ENCODE measurements around the gene CENPV.

DNA sequence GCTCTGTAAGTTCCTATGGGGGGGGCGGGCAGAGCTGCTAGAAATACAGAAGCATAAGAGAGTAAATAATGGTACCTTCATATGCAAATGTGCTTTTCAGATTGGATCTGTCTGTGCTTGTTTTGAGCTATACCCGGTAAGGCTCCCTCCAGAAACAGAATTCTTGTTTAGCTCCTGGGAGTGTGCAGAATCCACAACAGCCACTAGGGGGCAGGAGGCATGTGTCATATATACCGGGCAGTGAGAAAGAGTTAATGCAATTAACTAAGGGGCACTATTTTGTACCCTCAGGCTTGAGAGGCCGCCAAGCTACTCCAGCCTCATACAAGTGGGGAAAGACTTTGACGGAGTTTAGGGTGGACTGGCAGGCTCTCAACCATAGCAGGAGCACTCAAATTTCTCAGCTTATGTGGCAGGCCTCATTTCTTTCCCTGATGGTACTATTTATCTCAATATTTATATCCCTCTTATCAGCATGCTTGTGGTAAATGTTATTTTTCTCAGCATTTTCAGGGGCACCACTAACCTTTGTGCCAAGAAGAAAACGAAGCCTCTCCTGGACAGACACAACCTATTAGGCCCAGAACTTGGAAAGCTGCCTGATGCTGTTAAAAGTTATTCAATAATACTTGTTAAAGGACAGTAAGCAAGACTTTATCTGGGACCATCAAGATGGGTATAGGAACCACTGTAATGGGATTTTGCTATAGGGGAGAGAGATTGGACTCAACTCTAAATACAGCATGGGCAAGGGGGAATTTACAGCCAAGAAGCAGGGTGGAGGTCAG lies 10.7 kb upstream of the CENPV start:
- TF ChIP-seq, protein P1, sequence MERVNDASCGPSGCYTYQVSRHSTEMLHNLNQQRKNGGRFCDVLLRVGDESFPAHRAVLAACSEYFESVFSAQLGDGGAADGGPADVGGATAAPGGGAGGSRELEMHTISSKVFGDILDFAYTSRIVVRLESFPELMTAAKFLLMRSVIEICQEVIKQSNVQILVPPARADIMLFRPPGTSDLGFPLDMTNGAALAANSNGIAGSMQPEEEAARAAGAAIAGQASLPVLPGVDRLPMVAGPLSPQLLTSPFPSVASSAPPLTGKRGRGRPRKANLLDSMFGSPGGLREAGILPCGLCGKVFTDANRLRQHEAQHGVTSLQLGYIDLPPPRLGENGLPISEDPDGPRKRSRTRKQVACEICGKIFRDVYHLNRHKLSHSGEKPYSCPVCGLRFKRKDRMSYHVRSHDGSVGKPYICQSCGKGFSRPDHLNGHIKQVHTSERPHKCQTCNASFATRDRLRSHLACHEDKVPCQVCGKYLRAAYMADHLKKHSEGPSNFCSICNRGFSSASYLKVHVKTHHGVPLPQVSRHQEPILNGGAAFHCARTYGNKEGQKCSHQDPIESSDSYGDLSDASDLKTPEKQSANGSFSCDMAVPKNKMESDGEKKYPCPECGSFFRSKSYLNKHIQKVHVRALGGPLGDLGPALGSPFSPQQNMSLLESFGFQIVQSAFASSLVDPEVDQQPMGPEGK (CRISPR knock-in tag; IDR thresholded peaks at IDR 0.05; ENCODE audit: borderline replicate concordance), result no peak
- TF ChIP-seq ZNF70 (CRISPR knock-in tag; IDR thresholded peaks at IDR 0.05) (no peak), ZFP3 (CRISPR knock-in tag; IDR thresholded peaks at IDR 0.05) (no peak), ARNTL (CRISPR knock-in tag; IDR thresholded peaks at IDR 0.05; ENCODE audit: borderline replicate concordance, low read depth) (no peak), CSDC2 (CRISPR knock-in tag; IDR thresholded peaks at IDR 0.05) (no peak), OSR1 (CRISPR knock-in tag; IDR thresholded peaks at IDR 0.05) (no peak)
- TF ChIP-seq, protein P2, sequence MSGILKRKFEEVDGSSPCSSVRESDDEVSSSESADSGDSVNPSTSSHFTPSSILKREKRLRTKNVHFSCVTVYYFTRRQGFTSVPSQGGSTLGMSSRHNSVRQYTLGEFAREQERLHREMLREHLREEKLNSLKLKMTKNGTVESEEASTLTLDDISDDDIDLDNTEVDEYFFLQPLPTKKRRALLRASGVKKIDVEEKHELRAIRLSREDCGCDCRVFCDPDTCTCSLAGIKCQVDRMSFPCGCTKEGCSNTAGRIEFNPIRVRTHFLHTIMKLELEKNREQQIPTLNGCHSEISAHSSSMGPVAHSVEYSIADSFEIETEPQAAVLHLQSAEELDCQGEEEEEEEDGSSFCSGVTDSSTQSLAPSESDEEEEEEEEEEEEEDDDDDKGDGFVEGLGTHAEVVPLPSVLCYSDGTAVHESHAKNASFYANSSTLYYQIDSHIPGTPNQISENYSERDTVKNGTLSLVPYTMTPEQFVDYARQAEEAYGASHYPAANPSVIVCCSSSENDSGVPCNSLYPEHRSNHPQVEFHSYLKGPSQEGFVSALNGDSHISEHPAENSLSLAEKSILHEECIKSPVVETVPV (CRISPR knock-in tag; IDR thresholded peaks at IDR 0.05), result no peak

Measured in SK-N-SH treated with all-trans-retinoic acid at 6 μM for 48 hours (cell line).